HEK293 (cell line): ENCODE results near the gene SEC11C.

Source experiments
- CTCF ChIP-seq: fragments of 450-650 bp; formaldehyde crosslinking; IDR thresholded peaks from 2 replicates; pipeline ENCODE4 v1.5.1; 2016; ENCODE audit warnings: missing biosample characterization, missing genetic modification characterization
- KLF16 ChIP-seq: fragments of 450-650 bp; formaldehyde crosslinking; IDR thresholded peaks from 2 replicates; pipeline ENCODE4 v1.5.1; 2017; ENCODE audit warnings: missing biosample characterization, missing genetic modification characterization
- MYNN ChIP-seq: fragments of 450-650 bp; formaldehyde crosslinking; IDR thresholded peaks from 2 replicates; pipeline ENCODE4 v1.5.1; 2016; ENCODE audit warnings: missing biosample characterization, missing genetic modification characterization, borderline replicate concordance
- TCF7L2 ChIP-seq: IDR thresholded peaks from 2 replicates; pipeline ENCODE4 v1.6.1; 2011; ENCODE audit warnings: low read depth, mild to moderate bottlenecking, inconsistent platforms, low read length, moderate library complexity, borderline replicate concordance
- ZNF280D ChIP-seq: fragments of 450-650 bp; formaldehyde crosslinking; IDR thresholded peaks from 2 replicates; pipeline ENCODE4 v1.5.1; 2016; ENCODE audit warnings: missing biosample characterization, missing genetic modification characterization
- ZNF311 ChIP-seq: fragments of 450-650 bp; formaldehyde crosslinking; IDR thresholded peaks from 2 replicates; pipeline ENCODE4 v1.5.1; 2017; ENCODE audit warnings: missing biosample characterization, missing genetic modification characterization, borderline replicate concordance
- ZNF501 ChIP-seq: fragments of 450-650 bp; formaldehyde crosslinking; IDR thresholded peaks from 2 replicates; pipeline ENCODE4 v1.5.1; 2016; ENCODE audit warnings: missing biosample characterization, missing genetic modification characterization
- ZNF610 ChIP-seq: fragments of 450-650 bp; formaldehyde crosslinking; IDR thresholded peaks from 2 replicates; pipeline ENCODE4 v1.5.1; 2016; ENCODE audit warnings: missing biosample characterization, missing genetic modification characterization, borderline replicate concordance
- ZSCAN16 ChIP-seq: fragments of 450-650 bp; formaldehyde crosslinking; IDR thresholded peaks from 2 replicates; pipeline ENCODE4 v1.5.1; 2016; ENCODE audit warnings: missing biosample characterization, missing genetic modification characterization

- no peak for TF ChIP-seq ZNF280D (tag by site-specific recombination)
- TF ChIP-seq ZNF610 (tag by site-specific recombination) = no peak
- no peak for TF ChIP-seq CTCF (tag by site-specific recombination)
- TF ChIP-seq ZNF501 (tag by site-specific recombination) = no peak
- TF ChIP-seq KLF16 = no peak
- no peak for TF ChIP-seq MYNN
- TF ChIP-seq TCF7L2 = no peak
- TF ChIP-seq ZSCAN16 = no peak
- TF ChIP-seq ZNF311 = no peak
Observed at GRCh38 chr18:59200787-59201186, 61.1 kb downstream of the SEC11C start.
